ENCODE results near the gene ANKRD31.
"Not testable (repeated sequence)": the region's sequence is repeated elsewhere in the genome, so short reads cannot be mapped to it uniquely, and the experiment has no call there.

ANKRD31 gene

DNA sequence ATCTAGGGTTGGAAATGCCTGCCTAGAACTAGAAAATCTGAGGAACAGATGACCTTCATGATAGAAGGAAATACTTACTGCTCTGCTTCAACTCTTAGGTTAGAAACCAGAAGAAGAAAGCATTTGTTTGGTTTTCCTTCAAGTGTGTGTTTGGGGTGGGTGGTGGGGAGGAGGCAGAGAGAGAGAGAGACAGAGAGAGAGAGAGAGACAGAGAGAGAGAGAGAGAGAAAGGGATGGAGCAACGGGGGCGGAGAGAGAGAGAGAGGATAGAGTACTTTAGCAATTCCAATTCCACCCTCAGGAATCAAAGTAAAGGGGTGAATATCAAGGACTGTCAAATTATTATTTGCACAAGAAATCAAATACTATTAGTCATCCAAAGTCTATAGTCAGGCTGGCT lies 155.2 kb downstream of the ANKRD31 start:
- H3K36me3 ChIP-seq (ENCODE audit: insufficient read depth, low read length): no peaks in the 10 kb centered on the region
- no peak overlapping the region for H3K9ac ChIP-seq (ENCODE audit: low read depth, low read length, poor library complexity, severe bottlenecking)
- H3K79me2 ChIP-seq (ENCODE audit: insufficient read depth, low read length): no peaks in the 10 kb centered on the region
- H3K27me3 ChIP-seq (ENCODE audit: insufficient read depth, low read length, poor library complexity, severe bottlenecking): no peaks in the 10 kb centered on the region
- no peak overlapping the region for H3K4me2 ChIP-seq (ENCODE audit: low read depth, low read length, poor library complexity, severe bottlenecking)
- H3K4me3 ChIP-seq (ENCODE audit: low read length, poor library complexity, severe bottlenecking): no peak overlapping the region
- no peaks in the 10 kb centered on the region for H3K9me2 ChIP-seq (replicated peaks; ENCODE audit: low read depth, low read length)
- no peaks in the 10 kb centered on the region for H4K20me1 ChIP-seq (ENCODE audit: insufficient read depth, low read length, poor library complexity, severe bottlenecking)
- TF ChIP-seq EZH2phosphoT487 (IDR thresholded peaks at IDR 0.05; ENCODE audit: borderline replicate concordance) (no peak), CTCF (conservative IDR thresholded peaks at IDR 0.05; ENCODE audit: low read length) (no peak)
- peak overlapping the region; percentile 33; the same call in 1 of the 2 replicates for H2AFZ ChIP-seq (ENCODE audit: low read length)
- no peaks in the 10 kb centered on the region for H3F3A ChIP-seq (ENCODE audit: low read depth)
- peaks cover 12% of the 10 kb centered on the region for H3K4me1 ChIP-seq (ENCODE audit: insufficient read depth, low read length, poor library complexity, severe bottlenecking)
- no peaks in the 10 kb centered on the region for H3K9me3 ChIP-seq (ENCODE audit: insufficient read depth, low read depth, low read length)

- H3K4me3 ChIP-seq (ENCODE audit: low read length, poor library complexity, severe bottlenecking); H3K27me3 ChIP-seq (ENCODE audit: insufficient read depth, low read length, poor library complexity, severe bottlenecking); H3K4me2 ChIP-seq (ENCODE audit: low read depth, low read length, poor library complexity, severe bottlenecking); H3K79me2 ChIP-seq (ENCODE audit: insufficient read depth, low read length); H3K36me3 ChIP-seq (ENCODE audit: insufficient read depth, low read length); H2AFZ ChIP-seq (ENCODE audit: low read length); H3K9me3 ChIP-seq (ENCODE audit: insufficient read depth, low read depth, low read length); H3K9me2 ChIP-seq (replicated peaks; ENCODE audit: low read depth, low read length); H3K9ac ChIP-seq (ENCODE audit: low read depth, low read length, poor library complexity, severe bottlenecking); H3F3A ChIP-seq (ENCODE audit: low read depth); H4K20me1 ChIP-seq (ENCODE audit: insufficient read depth, low read length, poor library complexity, severe bottlenecking): not testable (repeated sequence)
- peaks cover 16% of the 10 kb centered on the region for H3K4me1 ChIP-seq (ENCODE audit: insufficient read depth, low read length, poor library complexity, severe bottlenecking)
Measured at GRCh38 chr5:75079346-75079745, 157.3 kb downstream of the ANKRD31 start.

- H3K36me3 ChIP-seq (ENCODE audit: insufficient read depth, low read length): no peaks in the 10 kb centered on the region
- H4K20me1 ChIP-seq (ENCODE audit: insufficient read depth, low read length, poor library complexity, severe bottlenecking): no peaks in the 10 kb centered on the region
- H3K4me2 ChIP-seq (ENCODE audit: low read depth, low read length, poor library complexity, severe bottlenecking): no peak overlapping the region
- H3K4me1 ChIP-seq (ENCODE audit: insufficient read depth, low read length, poor library complexity, severe bottlenecking): peaks cover 16% of the 10 kb centered on the region
- H2AFZ ChIP-seq (ENCODE audit: low read length): no peak overlapping the region
- no peak overlapping the region for H3K4me3 ChIP-seq (ENCODE audit: low read length, poor library complexity, severe bottlenecking)
- H3K79me2 ChIP-seq (ENCODE audit: insufficient read depth, low read length): no peaks in the 10 kb centered on the region
- TF ChIP-seq EZH2phosphoT487 (IDR thresholded peaks at IDR 0.05; ENCODE audit: borderline replicate concordance) (no peak), CTCF (conservative IDR thresholded peaks at IDR 0.05; ENCODE audit: low read length) (no peak)
- H3F3A ChIP-seq (ENCODE audit: low read depth): no peaks in the 10 kb centered on the region
- no peaks in the 10 kb centered on the region for H3K27me3 ChIP-seq (ENCODE audit: insufficient read depth, low read length, poor library complexity, severe bottlenecking)
- no peaks in the 10 kb centered on the region for H3K9me2 ChIP-seq (replicated peaks; ENCODE audit: low read depth, low read length)
- H3K9ac ChIP-seq (ENCODE audit: low read depth, low read length, poor library complexity, severe bottlenecking): no peak overlapping the region
- no peaks in the 10 kb centered on the region for H3K9me3 ChIP-seq (ENCODE audit: insufficient read depth, low read depth, low read length)
Measured at GRCh38 chr5:75078027-75078426, 158.7 kb downstream of the ANKRD31 start.

- Histone ChIP-seq H4K20me1 (ENCODE audit: insufficient read depth, low read length, poor library complexity, severe bottlenecking) (no peaks in the 10 kb centered on the region), H3F3A (ENCODE audit: low read depth) (no peaks in the 10 kb centered on the region), H3K4me2 (ENCODE audit: low read depth, low read length, poor library complexity, severe bottlenecking) (no peak overlapping the region), H3K9me3 (ENCODE audit: insufficient read depth, low read depth, low read length) (no peaks in the 10 kb centered on the region), H3K9me2 (replicated peaks; ENCODE audit: low read depth, low read length) (no peaks in the 10 kb centered on the region), H2AFZ (ENCODE audit: low read length) (no peak overlapping the region), H3K4me3 (ENCODE audit: low read length, poor library complexity, severe bottlenecking) (no peak overlapping the region), H3K36me3 (ENCODE audit: insufficient read depth, low read length) (no peaks in the 10 kb centered on the region), H3K79me2 (ENCODE audit: insufficient read depth, low read length) (no peaks in the 10 kb centered on the region), H3K9ac (ENCODE audit: low read depth, low read length, poor library complexity, severe bottlenecking) (no peak overlapping the region), H3K4me1 (ENCODE audit: insufficient read depth, low read length, poor library complexity, severe bottlenecking) (peaks cover 4% of the 10 kb centered on the region), H3K27me3 (ENCODE audit: insufficient read depth, low read length, poor library complexity, severe bottlenecking) (no peaks in the 10 kb centered on the region)
- TF ChIP-seq CTCF (conservative IDR thresholded peaks at IDR 0.05; ENCODE audit: low read length) (no peak), EZH2phosphoT487 (IDR thresholded peaks at IDR 0.05; ENCODE audit: borderline replicate concordance) (no peak)
Measured at GRCh38 chr5:75072061-75072460, 164.6 kb downstream of the ANKRD31 start.
